CD4-positive, alpha-beta T cell treated with Interferon gamma for 1 hour (primary cell): Measurements from ENCODE around the gene CNN3.

Experiments used
- DNase-seq: peaks from one replicate; pipeline ENCODE4 v3.0.0-alpha.2; 2020

Gene CNN3

DNA sequence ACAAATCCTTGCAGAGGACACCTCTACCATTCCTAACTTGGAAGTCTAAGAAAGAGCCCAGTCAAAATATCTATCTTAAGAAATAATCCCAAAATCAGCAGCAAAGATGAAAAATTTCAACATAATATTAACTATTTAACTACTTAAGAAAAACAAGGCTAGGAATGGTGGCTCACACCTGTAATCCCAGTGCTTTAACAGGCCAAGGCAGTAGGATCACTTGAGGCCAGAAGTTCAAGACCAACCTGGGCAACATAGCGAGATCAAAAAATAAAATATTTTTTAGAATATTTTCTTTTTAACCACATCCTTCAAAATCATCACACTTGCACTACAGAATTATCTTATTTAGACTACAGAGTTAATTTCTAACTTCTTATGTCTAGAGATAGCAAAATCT, 4.9 kb downstream of the CNN3 start:
- DNase-seq: no peak

DNA sequence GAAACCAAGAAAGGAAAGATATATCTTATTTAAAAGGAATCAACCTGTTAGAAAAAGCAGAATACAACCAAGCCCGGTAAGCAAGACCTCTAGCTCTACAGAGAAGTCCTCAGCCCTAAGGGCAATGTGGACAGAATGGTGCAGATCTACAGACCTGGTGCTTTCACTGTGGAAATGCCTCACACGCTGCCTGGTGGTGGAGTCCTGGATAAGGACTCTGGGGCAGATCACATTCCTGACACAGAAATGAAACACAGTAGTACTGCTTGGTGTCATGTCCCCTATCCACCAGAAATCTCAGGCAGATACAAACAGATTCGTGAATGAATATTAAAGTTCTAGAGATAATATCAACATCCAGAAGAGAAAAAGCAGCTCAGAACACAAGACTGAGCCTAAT, 6.8 kb downstream of the CNN3 start:
- DNase-seq: no peak

DNA sequence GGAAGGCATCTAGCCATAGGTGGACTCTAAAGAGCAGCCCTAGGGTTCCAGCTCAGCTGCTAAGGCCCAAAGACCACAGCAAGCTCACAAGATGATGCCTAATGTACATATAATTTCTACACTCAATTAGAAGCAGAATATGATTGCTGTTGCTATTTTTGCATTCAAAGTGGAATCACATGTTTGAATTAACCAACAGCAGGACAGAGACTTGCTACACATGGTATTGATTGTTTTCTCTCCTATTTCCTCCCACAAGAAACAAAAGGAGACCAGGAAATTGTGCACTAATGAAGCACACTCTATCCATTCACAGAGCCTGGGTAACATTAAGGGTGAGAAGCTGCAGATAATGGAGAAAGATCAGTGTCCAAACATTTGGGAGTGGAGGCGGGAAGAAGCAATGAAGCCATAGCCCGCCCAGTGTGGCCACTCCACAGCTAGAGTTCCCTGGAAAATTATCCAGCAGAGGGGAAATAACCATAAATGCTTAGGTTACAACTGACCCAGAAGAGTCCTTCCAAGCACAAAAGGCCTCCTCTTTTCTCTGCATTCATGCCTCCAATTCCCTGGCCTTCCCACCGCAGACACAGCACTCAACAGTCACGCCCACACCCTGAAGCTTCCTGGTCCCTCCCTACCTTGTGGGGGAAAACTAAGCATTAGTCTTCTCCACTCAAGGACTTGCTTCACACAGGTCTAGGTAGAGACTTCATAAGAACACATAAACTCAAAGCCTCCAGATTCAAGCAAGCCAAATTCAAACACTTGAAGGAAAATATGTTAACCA, 7.5 kb downstream of the CNN3 start:
- no peak for DNase-seq

DNA sequence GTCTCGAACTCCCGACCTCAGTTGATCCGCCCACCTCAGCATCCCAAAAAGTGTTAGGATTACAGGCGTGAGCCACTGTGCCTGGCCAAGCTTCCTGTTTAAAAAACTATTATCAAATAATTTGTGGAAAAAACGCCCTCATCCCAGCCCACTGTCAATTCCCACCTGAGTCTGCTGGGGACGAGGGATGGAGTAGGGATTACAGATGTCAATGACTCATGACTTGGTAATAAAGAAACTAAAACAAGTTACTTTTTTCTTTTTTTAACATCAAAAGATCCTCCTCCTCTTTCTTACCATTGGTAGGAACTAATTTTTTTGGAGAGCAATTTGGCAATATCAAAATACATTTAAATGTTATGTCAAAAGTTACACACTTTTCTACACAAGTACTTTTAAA, 9.7 kb downstream of the CNN3 start:
- DNase-seq: no peak

DNA sequence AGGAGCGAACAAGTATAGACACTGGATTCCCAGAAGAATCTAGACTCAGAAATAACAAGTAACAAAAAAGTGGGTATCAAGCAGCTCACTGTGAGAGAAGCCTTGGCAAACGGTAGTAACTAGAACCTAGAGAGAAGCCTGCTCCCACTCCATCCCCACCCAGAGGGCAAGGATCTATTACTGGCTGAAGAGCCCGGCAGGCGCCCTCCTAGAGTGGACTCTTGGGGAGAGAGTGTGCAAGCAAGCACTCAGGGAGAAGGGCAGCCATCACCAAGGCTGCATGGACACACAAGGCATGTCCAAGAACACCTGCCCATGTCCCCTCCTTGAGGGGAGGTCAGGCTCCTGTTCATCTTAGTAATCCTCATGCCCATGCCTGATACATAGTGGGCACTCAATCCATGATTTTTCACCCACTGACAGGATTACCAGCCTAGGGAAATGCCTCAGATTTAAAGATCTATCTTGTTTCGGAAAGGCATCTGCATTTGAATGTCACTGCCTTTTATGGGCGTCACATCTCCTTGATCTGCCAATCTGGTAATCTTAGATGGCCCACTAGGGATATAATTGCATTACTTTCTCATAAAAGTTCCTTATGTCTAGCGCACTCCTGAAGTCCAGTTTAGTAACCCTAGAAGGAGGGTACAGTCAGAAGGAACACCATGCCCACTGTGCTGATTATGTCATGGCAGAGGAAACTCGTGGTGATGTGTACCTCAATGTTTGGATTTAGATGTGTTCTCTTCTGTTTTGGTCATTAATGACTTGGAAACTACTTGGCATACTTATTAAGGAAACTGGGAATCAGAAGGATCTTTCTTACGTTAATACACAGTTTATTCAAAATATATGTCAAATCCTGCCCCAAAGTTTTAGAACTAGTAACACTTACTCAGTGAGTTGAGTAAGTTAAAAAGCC, 14.4 kb downstream of the CNN3 start:
- no peak for DNase-seq

DNA sequence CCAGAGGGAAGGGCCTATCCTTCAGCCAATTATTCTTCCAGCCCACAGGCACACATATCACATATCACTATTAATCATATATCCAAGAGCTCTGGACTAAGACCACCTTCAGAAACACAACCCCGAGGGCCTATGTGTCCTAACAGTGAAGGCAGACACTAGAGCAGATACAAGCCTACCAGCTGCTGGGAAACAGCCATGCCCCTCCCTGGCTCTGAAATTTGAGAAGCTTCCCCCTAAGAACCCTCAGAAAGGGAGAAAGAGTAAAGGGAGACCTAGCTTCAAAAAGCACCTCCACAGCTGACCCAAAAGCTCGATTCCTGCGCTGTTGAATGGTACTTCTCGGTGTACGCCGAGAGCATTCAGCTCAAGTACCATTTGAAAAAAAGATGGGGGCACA, 17.4 kb downstream of the CNN3 start:
- DNase-seq: no peak

DNA sequence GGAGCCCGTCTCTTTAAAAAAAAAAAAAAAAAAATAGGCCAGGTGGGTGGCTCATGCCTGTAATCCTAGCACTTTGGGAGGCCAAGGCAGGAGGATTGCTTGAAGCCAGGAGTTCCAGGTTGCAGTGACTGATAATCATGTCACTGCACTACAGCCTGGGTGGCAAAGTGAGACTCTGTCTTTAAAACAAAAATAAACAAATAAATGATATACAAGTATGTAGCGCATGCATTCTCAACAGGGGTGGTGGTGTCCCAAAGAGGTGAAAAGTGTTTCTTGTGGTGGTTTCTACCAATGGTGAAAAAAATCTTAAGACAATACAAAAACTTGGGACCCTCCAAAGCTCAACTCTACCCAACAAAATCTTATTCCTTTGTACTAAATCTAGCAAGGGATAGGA, 17.9 kb downstream of the CNN3 start:
- DNase-seq: no peak

DNA sequence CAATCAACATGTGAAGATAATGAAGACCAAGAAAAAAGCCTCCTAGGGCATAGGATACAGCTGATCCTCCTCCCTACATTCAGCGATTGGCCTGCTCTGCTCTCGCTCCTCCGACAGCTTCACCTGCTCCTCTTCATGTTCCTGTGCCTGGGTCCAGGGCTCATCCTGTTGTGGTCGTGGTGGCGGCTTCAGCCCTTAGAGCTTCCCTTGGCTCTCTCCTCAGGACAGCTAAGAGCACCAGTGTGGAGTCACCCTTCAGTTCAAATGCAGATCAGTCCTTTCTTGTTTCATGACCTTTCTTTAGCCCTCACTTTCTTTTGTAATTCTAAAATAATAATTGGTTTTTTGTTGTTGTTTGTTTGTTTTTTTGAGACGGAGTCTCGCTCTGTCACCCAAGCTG, 18.7 kb downstream of the CNN3 start:
- DNase-seq: no peak

DNA sequence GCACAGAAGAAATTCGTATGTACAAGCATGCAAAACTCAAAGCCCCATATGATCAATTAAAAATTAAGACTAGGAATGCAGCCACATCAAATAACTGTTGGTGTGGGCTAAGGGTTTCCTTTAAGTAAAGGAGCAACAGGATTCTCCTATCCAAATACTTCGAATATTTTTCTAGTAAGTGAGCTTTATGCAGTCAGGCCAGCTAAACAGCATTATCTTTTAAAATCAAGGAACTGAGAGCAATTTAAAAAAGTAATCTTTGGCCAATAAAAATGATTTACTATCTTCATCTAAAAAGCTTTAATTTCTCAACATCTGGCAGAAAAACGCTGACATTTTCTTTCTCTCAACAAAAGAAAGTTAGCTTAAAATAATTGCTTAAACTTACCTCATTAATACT, 19.8 kb downstream of the CNN3 start:
- DNase-seq: no peak

DNA sequence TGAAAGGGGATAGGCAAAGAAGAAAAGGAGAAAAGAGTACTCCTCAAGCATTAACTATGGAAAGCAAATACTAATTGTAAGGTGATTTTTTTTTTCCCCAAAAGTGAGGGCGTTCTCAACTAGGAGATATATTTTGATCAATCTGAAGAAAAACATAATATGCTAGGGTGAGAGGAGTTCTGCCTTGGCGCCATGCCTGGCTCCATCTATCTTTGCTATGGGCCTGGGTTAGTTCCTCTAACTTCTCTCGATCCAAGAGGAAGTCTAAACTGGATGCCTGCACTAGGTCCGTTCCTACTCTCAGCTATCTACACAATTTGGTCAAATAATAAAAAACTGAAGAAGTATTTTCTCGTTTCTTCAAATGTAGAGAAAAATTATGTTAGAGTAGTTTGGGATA, 20.5 kb downstream of the CNN3 start:
- DNase-seq: no peak

DNA sequence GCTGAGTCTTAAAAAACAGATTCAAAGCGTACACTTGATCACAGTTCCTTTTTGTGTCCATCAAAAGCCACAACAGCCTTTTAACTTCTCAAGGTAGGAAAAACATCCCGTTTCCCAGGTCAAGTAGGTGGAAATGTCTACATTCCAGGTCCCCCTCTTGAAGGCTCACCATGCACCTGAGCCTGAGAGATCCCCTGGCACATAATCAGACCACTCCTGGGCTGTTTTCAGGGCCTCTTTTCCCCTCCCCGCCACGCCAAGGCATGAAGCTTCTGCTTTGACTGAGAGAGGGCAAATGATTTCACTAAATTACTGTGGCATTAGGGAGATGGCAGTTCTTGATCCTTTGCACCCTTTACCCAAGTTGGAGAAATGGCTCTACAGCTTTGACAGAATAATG, 21.7 kb downstream of the CNN3 start:
- DNase-seq: no peak

DNA sequence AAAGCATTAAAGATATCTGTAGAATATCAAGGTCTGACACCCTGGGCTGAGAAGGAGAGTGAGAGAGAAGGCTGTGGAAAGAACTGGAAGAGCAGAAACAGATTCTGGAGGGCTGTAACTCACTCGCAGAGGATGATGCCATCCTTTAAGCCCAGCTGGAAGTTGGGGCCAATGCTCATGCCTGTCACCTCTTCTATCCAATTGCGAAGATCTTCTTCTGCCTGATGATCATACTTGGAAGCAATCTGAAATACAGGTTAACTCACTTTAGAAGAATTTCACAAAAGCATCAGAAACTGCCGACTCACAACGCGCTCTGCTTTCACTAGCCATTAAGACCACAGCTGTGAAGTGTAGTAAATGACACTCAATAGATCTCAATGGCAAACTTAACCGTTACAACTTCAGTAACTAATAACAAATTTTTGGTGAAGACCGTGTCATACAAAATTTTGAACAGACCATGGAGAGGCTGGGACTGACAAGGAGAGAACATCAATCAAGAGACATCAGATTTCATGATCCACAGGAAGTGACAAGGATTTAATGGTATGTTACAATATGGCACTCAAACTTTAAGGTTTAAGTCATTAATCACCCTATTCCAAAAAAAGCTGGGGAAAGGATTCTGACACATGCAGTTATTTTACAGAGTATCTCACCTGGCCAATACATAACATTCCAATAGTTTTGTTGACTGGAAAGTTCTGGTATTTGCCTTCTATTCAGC, 23.5 kb downstream of the CNN3 start:
- no peak for DNase-seq

DNA sequence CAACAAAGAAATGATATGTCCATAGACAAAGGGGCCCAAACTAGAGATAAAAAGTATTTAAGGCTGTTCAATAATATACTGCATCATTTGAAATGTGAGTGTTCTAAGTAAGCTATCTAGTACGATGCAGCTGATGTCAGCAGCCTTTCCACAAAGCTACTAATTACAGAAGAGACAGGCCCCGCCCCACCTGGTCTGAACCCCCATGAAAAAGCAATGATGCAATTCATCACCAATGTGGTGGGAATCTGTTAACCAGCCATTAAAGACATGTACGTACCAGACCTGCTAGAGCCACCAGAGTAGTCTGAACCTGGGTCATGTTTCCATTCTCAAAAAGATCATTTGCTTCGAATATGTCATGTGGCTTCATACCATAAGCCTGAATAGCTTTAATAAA, 25.1 kb downstream of the CNN3 start:
- no peak for DNase-seq

DNA sequence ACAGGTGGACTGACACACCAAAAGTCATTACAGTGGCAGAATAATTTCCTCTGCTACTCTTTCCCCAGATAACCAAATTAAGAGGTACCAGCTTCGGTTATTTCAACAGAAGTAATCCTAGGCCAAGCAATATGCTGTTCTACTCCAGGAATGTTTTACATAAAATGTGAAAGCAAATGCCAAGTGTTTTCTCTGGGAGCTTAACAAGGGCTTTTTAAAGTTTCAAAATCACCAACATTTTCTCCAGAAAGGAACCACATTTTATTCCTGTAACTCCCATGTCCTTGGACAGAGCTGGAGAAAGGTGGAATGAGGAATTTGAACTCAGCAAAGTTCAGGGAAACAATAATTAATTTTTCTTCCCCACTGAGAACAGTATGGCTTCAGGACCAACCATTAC, 27.2 kb downstream of the CNN3 start:
- DNase-seq: no peak

DNA sequence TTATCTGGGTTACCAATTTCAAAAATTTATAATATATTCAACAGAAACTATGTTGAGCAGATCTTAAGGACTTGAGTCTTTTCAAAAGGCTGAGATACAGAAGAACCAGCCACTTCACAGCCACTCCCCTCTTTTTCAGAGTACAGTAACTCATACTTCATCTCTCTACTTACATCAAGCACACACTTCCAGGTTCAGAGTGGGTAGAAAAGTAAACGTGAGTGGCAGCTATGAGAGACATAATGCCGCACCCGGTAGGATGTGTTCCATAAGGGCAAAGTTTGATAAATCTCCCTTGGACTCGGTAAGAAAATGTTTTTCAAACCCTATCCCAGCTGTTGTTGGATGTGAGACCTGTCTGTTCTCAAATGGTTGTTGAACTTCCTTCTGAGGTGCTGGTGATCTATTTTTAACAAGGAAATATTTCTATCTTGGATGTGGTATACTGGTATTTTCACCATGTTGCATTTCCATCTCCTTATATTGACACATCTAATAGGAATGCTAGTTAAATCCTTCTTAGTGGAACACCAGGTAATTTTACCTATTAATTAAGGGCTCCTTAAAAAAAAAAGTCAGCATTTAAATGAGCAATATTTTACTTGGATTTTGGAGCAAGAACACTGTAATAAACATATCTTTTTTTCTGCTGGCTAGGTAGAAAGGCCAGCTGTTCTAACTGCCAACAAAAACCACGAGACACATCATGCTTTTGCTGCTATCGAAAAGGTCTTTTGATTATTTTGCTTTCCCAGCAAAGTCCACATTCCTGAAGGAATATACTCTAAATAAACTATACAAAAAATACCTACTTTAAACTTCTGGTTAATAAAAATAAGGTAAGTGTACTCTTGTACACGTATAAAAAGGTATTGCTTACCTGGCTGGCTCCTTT, 28.2 kb downstream of the CNN3 start:
- no peak for DNase-seq

DNA sequence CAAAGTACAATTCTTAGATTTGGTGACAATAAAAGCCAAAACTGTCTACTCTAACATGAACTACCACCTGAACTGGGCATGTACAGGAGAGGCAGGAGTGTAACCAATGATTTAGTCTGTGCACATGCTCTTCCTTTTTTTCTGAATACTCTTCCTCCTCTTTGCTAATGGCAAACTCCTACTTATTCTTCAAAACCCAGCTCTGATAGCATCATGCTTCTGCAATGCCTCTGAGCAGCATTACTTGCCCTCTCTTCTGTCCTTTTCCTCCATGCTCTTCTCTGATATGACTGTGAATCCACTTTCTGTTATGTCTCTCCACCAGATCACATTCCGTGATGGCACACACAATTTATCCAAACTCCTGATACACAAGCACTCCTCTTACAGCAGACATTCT, 31.4 kb downstream of the CNN3 start:
- DNase-seq: no peak

DNA sequence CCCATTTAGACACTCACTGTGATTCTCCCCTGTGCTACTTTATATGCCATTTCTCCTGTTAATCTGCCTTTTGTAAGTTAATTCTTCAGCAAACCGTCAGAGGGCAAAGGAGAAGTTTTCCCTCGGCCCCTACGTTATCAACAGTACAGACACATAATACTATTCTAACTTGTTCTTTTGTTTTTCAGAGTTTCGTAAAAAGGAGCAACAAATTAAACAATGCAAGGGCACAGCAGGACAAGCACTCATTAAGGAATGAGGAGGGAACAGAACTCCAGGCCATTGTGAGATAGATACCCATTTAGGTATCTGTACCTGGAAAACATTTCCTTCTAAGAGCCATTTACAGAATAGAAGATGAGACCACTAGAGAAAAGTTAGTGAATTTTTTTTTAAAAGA, 32.3 kb downstream of the CNN3 start:
- no peak for DNase-seq

DNA sequence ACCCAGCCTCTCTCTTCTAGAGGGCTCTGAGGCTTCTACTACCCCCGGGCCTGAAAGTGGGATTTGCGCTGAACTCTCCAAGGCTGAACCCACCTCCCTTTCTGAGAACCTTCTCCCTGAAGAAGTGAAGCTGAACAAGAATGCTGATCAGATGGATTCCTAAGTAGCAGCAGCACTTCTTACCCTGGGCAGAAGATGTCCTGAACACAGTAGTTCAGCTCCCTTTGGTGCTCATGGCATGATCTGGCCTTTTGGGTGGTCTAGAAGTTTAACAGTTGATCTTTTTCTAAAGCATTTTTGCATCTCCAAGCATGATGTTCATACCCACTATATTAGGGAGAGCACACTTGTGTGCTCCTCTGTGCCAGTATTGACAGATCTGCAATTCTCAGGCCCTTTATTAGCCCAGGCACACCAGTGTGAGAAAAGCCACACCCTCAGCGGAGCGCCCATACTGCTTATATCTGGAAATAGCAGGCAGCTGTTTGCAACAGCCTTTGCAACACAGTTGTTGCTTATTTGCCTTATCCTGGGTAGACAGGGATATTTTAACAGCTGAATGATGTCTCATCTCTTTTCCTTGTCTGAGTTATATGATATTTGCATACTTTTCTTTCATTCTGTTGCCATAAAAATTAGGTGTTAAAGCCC, 34.2 kb downstream of the CNN3 start:
- DNase-seq: no peak

DNA sequence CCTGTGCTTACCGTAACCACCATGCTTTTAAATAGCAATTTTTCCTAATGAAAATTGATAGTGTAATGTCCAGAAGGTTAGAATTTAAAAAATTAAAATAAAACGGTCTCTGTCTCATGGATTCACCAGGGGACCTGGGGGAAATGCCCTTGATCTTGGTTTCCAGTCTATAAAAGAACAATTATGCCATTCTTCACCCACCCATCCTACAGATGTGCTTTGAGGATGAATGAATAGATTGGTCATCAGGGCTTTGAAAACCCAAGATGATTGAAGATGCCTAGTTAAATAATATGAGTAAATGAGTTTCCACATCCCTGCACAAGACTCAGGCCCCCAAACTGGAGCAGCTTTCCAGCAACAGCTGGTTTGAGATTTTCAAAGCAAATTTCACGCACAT, 38.7 kb downstream of the CNN3 start:
- no peak for DNase-seq

DNA sequence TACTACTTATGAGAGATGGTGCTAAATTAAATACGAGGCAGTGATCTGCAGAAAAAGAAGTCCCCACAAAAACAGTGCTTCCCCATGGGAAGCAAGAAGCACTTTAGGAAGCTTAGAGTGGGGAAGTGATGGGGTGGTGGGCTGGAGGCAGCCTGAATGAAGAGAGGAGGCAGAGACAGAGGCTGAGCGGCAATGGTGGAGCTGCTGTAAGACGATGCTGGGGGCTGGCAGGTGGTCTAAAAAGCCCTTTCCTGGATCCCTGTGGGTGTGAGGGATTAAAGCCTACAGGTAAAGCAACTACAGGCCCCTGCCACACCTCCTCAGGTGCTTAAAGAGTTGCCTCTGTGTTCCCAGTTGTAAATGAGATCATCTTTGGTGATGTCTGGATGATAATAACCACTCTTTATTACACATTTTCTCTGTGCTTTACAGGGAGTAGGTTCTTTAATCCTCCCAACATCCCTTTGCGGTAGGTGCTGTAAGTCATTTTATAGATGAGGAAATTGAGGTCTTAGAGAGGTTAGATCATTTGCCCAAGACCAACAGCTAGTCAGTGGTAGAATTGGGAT, 39.2 kb downstream of the CNN3 start:
- DNase-seq: no peak

DNA sequence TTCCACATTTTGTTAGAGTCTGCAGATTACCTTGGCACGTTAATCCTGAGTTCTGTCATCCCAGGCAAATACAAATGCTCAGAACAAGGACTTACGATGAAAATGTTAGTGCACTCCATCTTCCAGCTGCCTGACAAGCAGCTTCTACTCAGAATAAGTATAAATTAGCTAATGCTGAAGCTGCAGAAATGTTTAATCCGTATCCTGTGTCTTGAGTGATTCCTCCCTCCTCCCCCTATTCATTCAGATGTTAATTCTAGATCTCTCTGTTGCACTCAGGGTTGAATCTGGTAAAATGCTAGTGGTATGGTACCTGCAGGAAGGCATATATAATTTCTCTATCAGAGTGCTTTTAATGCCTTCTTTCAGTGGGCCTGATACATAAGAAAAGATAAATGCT, 39.8 kb downstream of the CNN3 start:
- no peak for DNase-seq

DNA sequence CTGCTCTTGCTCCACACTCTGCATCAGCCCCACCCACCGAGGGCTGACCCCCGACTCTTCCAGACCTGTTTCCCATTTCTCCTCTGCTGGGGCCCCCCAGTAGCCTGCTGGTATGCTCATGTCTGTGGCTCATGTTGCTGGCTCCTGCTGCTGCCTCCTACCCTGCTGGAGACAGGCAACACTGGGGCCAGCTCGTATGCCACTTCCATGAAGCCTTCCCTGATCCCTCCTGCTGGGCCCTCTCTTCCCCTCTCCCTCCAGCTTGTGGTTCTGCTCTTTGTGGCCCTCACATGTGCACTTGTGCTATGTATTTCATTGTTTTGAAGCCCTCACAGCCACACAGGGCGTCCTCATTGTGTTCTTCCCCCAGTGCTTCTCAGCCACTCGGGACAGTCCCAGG, 40.5 kb downstream of the CNN3 start:
- DNase-seq: no peak
